Measurements from ENCODE around the gene EMX1.
A peak's percentile ranks its signal among the peaks of the same experiment; 100 is the strongest.

The EMX1 gene

DNA sequence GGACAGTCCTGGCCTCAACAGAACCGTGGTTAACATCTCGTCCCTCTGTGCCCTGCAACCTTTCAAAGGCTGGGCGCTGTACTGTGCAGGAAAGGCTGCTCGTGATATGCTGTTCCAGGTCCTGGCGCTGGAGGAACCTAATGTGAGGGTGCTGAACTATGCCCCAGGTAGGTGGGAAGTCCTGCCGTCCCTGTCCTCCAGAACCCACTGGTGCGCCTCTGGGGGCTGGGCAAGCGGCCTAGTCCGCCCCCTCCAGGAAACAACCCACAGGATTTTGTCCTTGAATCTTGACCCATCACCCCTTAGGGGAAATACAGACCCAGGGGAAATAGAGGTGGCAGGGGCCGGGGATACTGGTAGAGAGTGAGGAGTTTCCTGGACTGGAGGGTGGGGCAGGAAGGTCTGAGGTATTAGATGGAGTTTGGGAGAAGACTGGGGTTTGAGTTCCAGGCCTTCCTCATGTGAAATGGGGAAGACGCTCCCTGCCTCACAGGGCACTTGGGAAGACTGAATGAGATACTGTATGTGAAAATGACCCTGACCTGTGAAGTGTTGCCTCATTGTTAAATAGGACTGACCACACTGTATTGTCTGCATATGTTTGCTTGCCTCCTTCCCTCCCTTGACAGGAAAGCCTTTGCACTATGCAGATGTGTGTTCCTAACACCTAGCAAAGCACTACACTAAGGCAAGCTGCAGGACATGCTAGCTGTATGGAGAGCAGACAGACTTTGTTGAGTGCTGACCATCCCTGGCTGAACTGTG, 28.7 kb upstream of the EMX1 start:
- no peak for TF ChIP-seq FOXP2 (optimal IDR thresholded peaks at IDR 0.05; ENCODE audit: control extremely low read depth, extremely low read length, insufficient read depth)
- peak overlapping the region; percentile 26 for H3K9ac ChIP-seq (ENCODE audit: insufficient read length)
- DNase-seq (ENCODE audit: low read depth, low spot score): no peak
- no peaks in the 10 kb centered on the region for H3K9me3 ChIP-seq (ENCODE audit: low read depth, low read length)
- H3K4me3 ChIP-seq: peak overlapping the region; percentile 97
- H3K36me3 ChIP-seq (ENCODE audit: insufficient read depth, low read length): peaks cover 6% of the 10 kb centered on the region; the same call in 1 of the 2 replicates
- H3K27ac ChIP-seq: no peak overlapping the region

DNA sequence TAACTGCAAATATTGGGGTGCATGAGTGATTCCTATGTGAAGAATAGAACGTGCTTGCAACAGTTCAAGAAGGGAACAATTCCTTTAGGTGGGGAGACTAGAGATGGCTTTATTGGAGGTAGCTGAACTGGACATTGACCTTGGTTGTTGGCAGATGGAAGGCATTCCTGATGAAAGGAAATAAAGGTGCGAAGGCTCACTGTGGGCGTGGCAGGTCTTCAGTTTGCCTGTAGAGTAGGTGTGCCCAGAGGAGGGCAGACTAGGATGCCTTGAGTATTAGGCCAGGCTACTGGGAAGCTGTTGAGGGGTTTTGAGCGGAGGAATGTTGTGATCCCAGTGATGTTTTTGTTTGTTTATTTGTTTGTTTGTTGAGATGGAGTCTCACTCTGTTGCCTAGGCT, 27.3 kb upstream of the EMX1 start:
- no peak for DNase-seq (ENCODE audit: low read depth, low spot score)
- H3K9ac ChIP-seq (ENCODE audit: insufficient read length): no peak overlapping the region
- no peak overlapping the region for H3K4me3 ChIP-seq
- peaks cover 6% of the 10 kb centered on the region; the same call in 1 of the 2 replicates for H3K36me3 ChIP-seq (ENCODE audit: insufficient read depth, low read length)
- H3K9me3 ChIP-seq (ENCODE audit: low read depth, low read length): no peaks in the 10 kb centered on the region
- TF ChIP-seq EZH2 (IDR thresholded peaks at IDR 0.05) (no peak), POLR2AphosphoS5 (IDR thresholded peaks at IDR 0.05; ENCODE audit: borderline replicate concordance, low read depth, low read length) (no peak), FOXP2 (optimal IDR thresholded peaks at IDR 0.05; ENCODE audit: control extremely low read depth, extremely low read length, insufficient read depth) (no peak)
- H3K27ac ChIP-seq: no peak overlapping the region

- DNase-seq (ENCODE audit: low read depth, low spot score): no peak
- TF ChIP-seq POLR2AphosphoS5 (IDR thresholded peaks at IDR 0.05; ENCODE audit: borderline replicate concordance, low read depth, low read length) (no peak), EZH2 (IDR thresholded peaks at IDR 0.05) (no peak), FOXP2 (optimal IDR thresholded peaks at IDR 0.05; ENCODE audit: control extremely low read depth, extremely low read length, insufficient read depth) (no peak)
- H3K36me3 ChIP-seq (ENCODE audit: insufficient read depth, low read length): peaks cover 6% of the 10 kb centered on the region; the same call in 1 of the 2 replicates
- no peaks in the 10 kb centered on the region for H3K9me3 ChIP-seq (ENCODE audit: low read depth, low read length)
- H3K4me3 ChIP-seq: no peak overlapping the region
- no peak overlapping the region for H3K9ac ChIP-seq (ENCODE audit: insufficient read length)
- no peak overlapping the region for H3K27ac ChIP-seq
These were observed 26.1 kb upstream of the EMX1 start for GRCh38 chr2:72891091-72891818.

- H3K27ac ChIP-seq: no peak overlapping the region
- no peak overlapping the region for H3K9ac ChIP-seq (ENCODE audit: insufficient read length)
- no peak overlapping the region for H3K4me3 ChIP-seq
- TF ChIP-seq EZH2 (IDR thresholded peaks at IDR 0.05): no peak
- no peak for TF ChIP-seq POLR2AphosphoS5 (IDR thresholded peaks at IDR 0.05; ENCODE audit: borderline replicate concordance, low read depth, low read length)
- TF ChIP-seq FOXP2 (optimal IDR thresholded peaks at IDR 0.05; ENCODE audit: control extremely low read depth, extremely low read length, insufficient read depth): no peak
- no peaks in the 10 kb centered on the region for H3K9me3 ChIP-seq (ENCODE audit: low read depth, low read length)
- peaks cover 6% of the 10 kb centered on the region; the same call in 1 of the 2 replicates for H3K36me3 ChIP-seq (ENCODE audit: insufficient read depth, low read length)
- DNase-seq (ENCODE audit: low read depth, low spot score): no peak
These were observed 24.7 kb upstream of the EMX1 start for GRCh38 chr2:72892506-72893173.

DNA sequence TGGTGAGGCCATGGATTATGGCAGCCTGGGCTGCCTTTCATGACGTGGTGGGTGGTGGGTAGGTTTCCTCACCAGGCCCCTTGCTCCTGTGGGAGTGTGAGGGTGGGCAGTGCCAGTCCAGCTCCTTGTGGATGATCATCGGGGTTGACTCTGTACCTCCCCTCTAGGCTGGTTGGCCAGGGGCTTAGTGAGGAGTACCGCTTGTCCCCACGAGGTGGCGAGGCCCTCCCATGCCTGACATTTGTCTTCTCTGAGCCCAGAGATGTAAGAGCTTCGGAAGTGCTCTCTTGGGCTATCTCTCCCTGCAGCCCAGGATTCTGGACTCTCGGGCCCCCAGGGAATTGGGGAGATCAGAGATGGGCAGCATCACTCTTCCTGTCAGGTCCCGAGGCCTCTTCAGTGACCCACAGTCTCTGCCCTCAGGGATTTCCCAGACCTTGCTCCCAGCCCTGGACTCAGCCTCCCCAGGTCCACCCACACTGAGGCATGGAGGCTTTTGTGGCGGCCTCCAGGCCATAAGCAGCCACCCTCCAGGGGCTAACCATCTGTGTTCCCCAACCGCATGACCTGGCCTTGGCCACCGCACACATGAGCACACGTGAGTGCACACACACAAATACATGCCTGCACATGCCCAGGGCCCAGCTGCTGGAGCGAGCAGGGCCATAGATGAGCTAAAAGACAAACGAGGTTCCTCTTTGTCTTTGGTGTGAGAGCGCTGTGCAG, 23.6 kb upstream of the EMX1 start:
- peak; percentile 32 for DNase-seq (ENCODE audit: low read depth, low spot score)
- no peak overlapping the region for H3K4me3 ChIP-seq
- no peaks in the 10 kb centered on the region for H3K9me3 ChIP-seq (ENCODE audit: low read depth, low read length)
- TF ChIP-seq EZH2 (IDR thresholded peaks at IDR 0.05) (no peak), POLR2AphosphoS5 (IDR thresholded peaks at IDR 0.05; ENCODE audit: borderline replicate concordance, low read depth, low read length) (no peak), FOXP2 (optimal IDR thresholded peaks at IDR 0.05; ENCODE audit: control extremely low read depth, extremely low read length, insufficient read depth) (no peak)
- no peak overlapping the region for H3K27ac ChIP-seq
- H3K9ac ChIP-seq (ENCODE audit: insufficient read length): no peak overlapping the region
- H3K36me3 ChIP-seq (ENCODE audit: insufficient read depth, low read length): peaks cover 6% of the 10 kb centered on the region; the same call in 1 of the 2 replicates

DNA sequence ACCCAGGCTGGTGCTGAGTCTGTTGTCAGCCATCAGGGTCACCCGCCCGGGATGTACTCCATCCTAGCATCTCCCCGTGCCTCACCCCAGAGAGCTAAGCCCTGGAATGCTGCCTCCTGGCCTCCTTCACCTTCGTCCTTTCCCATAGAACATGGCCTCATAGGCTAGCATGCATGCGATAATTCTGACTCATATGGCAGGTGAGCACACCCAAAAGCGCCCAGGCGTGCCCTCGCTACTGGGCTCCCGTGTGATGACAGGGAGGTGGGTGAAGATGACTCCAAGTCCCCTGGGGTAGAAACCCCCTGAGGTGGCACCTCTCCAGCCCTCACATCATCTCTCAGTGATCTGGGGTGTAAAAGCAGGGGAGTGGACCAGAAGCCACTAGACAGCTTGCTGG, 22.8 kb upstream of the EMX1 start:
- Histone ChIP-seq H3K4me3 (no peak overlapping the region), H3K9ac (ENCODE audit: insufficient read length) (no peak overlapping the region), H3K36me3 (ENCODE audit: insufficient read depth, low read length) (peaks cover 6% of the 10 kb centered on the region; the same call in 1 of the 2 replicates), H3K27ac (no peak overlapping the region), H3K9me3 (ENCODE audit: low read depth, low read length) (no peaks in the 10 kb centered on the region)
- DNase-seq (ENCODE audit: low read depth, low spot score): no peak
- TF ChIP-seq EZH2 (IDR thresholded peaks at IDR 0.05): no peak
- no peak for TF ChIP-seq POLR2AphosphoS5 (IDR thresholded peaks at IDR 0.05; ENCODE audit: borderline replicate concordance, low read depth, low read length)
- no peak for TF ChIP-seq FOXP2 (optimal IDR thresholded peaks at IDR 0.05; ENCODE audit: control extremely low read depth, extremely low read length, insufficient read depth)

DNA sequence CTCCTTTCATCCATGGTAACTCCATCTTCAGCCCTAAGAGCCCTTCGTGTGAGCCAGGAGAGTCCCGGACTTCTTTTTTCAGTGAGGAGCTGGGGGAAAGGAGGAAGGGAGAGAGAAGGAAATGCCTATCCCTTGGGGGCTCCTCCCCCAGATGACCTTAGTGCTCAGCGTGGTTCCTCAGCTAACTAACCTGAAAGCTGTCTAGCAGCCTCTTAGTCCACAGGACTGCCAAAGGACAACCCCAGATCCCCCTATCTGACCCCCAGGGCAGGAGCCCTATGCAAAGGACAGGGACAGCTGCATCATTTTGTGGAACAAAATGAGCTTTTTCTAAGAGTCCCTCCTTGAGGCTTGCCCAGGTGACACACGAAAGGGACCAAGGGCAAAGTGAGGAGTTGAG, 22.2 kb upstream of the EMX1 start:
- Histone ChIP-seq H3K9me3 (ENCODE audit: low read depth, low read length) (no peaks in the 10 kb centered on the region), H3K27ac (no peak overlapping the region), H3K4me3 (no peak overlapping the region), H3K9ac (ENCODE audit: insufficient read length) (no peak overlapping the region), H3K36me3 (ENCODE audit: insufficient read depth, low read length) (peaks cover 6% of the 10 kb centered on the region; the same call in 1 of the 2 replicates)
- no peak for TF ChIP-seq POLR2AphosphoS5 (IDR thresholded peaks at IDR 0.05; ENCODE audit: borderline replicate concordance, low read depth, low read length)
- TF ChIP-seq EZH2 (IDR thresholded peaks at IDR 0.05): no peak
- no peak for TF ChIP-seq FOXP2 (optimal IDR thresholded peaks at IDR 0.05; ENCODE audit: control extremely low read depth, extremely low read length, insufficient read depth)
- DNase-seq (ENCODE audit: low read depth, low spot score): no peak

All from SK-N-MC (cell line).